GM18861 (cell line): ENCODE measurements around the gene SPATA22.
"Not testable (repeated sequence)": the region's sequence is repeated elsewhere in the genome, so short reads cannot be mapped to it uniquely, and the experiment has no call there.

Experiments
- ATAC-seq: cut with Tn5 transposase; IDR thresholded peaks from one replicate; pipeline ENCODE4 v1.9.1; 2021; ENCODE audit not compliant: unreplicated experiment

Gene SPATA22

DNA sequence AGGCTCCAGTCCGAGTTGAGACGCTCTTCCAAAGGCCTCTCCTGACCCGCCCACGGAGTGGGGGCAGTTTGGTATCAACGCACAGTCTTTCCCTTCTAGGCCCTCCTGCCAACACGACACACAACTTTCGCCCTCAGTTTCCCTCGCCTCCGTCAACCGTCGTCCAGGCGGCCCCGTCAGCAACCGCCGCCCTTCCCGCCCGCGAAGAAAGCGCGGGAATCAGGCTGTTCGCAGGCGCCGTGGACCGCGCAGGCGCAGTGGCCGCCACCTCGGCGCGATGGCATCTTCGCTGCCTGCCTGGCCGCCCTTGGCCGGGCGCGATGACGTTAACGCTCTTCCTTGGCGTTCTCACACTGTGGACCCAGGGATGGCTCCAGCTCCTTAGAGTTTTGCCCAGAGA, at the start of gene SPATA22:
SPATA22 (minus strand) TSS at position 221 of the 400 bp plus-strand sequence. CDS start 2,494 bp downstream, outside the sequence.
- ATAC-seq: no peak

- ATAC-seq: not testable (repeated sequence)
These were observed 47.9 kb upstream of the SPATA22 start for GRCh38 chr17:3519472-3519871.

- ATAC-seq: no peak
These were observed 43.3 kb upstream of the SPATA22 start for GRCh38 chr17:3514873-3515272.

DNA sequence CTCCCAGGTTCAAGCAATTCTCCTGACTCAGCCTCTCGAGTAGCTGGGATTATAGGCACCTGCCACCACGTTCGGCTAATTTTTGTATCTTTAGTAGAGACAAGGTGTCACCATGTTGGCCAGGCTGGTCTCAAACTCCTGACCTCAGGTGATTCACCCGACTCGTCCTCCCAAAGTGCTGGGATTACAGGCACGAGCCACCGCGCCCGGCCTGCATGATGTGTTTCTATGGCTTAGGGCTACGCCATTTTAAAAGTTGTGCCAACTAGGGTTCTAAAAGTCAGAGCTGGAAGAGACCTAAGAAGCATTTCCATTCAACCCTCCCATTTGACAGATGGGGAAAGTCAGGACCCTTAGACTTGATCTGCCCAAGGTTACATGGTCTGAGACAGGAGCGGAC, 42.5 kb upstream of the SPATA22 start:
- not testable (repeated sequence) for ATAC-seq

- ATAC-seq: no peak
These were observed 41.9 kb upstream of the SPATA22 start for GRCh38 chr17:3513305-3514035.

DNA sequence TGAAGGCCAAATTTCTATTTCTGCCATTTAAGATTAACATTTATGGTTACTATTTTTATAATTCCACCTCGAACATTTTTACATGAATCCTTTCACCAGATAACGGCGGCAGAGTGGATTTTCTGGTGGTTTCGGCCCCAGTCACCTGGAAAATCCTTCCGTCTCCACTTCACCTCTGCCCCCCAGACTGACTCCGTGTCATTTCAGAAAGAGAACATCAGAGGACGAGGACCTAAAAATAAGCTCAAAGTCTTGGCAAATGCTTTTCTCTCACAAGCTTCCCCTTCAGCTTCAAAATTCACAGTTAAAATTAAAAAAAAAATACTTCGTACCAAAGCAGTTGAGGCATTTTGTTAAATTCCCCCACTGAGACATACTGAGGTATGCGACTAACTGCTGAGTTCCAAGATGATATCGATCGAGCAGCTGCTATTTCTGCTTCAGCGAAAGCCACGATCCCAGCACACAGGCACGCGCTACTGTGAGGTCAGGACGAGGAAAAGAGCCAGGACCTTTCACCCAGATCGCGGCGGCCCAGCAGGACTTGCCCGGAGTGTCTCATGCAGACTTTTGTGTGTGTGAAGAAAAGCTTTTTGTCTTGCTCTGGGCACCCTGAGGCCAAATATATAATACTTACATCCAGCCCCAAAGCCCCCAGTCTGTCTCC, 41.0 kb upstream of the SPATA22 start:
- ATAC-seq: no peak

- no peak for ATAC-seq
These were observed 40.4 kb upstream of the SPATA22 start for GRCh38 chr17:3511852-3512504.

GRCh38 chr17:3510090-3510489, 38.5 kb upstream of the SPATA22 start:
- no peak for ATAC-seq

DNA sequence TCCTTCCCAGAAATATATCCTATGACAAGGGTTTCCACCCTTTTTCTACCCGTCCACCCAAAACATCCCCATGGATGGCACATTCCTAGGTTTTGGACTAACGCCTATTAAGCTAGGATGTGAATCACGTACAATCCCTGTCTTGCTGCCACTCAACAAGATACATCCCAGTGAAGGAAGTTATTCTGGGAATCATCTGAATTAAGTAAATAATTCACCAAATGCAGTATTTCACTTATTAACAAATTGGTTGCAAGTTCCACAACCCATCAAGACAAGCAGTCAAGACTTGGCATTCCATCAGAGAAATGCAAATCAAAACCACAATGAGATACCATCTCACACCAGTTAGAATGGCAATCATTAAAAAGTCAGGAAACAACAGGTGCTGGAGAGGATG, 36.2 kb upstream of the SPATA22 start:
- no peak for ATAC-seq

DNA sequence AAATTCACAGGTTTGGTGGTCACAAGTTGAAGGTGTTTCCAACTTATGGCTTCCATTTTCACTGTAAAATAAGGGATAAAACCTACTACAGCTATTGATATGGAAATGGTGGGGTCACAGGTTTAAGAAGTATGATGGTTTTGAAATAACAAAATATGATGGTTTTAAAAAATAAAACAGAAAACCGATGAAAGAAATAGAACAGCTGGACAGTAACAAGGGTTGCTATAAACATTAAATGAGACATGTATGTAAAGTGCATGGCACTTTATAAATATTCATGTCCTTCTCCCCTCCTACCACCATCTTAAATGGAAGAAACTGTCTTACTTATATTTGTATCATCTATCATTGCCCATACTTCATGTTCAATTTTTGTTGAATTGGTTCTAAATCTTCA, 35.5 kb upstream of the SPATA22 start:
- ATAC-seq: no peak

GRCh38 chr17:3506054-3506453, 34.4 kb upstream of the SPATA22 start:
- ATAC-seq: no peak

- no peak for ATAC-seq
These were observed 33.4 kb upstream of the SPATA22 start for GRCh38 chr17:3505008-3505407.

GRCh38 chr17:3503285-3503684, 31.7 kb upstream of the SPATA22 start:
- no peak for ATAC-seq

GRCh38 chr17:3502466-3502865, 30.8 kb upstream of the SPATA22 start:
- no peak for ATAC-seq

DNA sequence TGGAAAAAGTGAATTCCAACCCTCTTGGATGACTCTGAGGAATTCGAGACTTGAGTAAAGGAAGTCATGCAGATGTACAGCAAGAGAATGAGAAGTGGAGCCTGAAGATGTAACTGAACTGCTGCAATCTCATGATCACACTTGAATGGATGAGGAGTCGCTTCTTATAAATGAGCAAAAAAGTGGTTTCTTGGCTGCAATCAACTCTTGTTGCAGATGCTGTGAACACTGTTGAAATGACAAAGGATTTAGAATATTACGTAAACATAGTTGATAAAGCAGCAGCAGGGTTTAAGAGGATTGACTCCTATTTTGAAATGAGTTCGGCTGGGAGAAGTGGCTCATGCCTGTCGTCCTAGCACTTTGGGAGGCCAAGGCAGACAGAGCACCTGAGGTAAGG, 29.7 kb upstream of the SPATA22 start:
- ATAC-seq: no peak

DNA sequence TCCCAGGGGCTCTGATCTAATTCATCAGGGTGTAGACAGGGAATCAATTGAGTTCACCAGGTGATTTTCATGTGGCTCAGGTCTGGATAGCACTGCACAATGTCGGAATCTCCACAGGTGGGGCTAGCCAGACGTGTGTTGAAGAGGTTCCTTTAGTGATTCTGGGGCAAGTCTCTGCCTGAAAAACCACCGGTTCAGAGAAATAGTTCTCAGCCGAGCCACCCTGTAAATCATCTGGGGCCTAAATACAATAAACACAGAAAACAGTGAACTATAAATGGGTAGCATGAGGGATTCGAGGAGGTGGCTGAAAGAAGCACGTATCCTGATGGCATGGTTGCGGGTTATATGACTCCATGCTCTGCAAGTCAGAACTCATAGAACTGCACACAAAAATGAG, 25.5 kb upstream of the SPATA22 start:
- no peak for ATAC-seq

DNA sequence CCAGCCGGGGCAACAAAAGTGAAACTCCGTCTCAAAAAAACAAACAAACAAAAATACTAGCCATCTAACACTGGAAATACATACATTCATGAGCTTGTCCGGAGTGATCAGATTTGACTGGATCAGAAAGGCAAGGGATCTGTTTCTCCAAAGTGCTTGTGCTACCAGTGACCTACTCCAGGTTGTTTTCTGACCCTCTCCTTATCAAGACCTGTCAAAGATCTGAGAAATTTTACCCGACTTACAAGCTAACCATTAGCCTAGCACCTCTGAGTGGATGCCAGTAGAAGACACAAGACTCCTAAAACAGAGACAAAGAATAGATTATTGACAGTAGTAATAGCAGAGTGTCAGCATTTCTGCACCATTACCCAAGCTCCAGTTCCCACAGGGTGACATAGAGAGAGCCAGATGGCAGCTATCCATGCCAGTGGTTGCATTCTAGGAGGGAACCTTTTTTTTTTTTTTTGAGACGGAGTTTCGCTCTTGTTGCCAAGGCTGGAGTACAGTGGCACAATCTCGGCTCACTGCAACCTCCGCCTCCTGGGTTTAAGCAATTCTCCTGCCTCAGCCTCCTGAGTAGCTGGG, 14.0 kb upstream of the SPATA22 start:
- ATAC-seq: no peak

DNA sequence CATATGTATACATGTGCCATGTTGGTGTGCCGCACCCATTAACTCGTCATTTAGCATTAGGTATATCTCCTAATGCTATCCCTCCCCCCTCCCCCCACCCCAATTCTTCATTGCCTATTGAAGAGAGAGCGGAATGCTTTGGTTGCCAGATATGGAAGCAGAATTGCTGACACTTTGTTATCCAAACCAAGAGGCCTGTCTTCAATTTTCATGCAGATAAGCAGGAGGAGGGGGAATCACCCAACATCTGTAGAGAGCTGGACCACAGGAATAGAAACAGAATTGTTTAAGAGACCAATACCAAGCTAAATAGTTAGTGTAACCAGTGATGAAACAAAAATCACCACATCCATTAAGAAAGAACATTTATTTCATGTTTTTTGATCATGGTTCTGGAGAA, 11.2 kb upstream of the SPATA22 start:
- no peak for ATAC-seq

GRCh38 chr17:3479988-3480387, 8.4 kb upstream of the SPATA22 start:
- no peak for ATAC-seq

DNA sequence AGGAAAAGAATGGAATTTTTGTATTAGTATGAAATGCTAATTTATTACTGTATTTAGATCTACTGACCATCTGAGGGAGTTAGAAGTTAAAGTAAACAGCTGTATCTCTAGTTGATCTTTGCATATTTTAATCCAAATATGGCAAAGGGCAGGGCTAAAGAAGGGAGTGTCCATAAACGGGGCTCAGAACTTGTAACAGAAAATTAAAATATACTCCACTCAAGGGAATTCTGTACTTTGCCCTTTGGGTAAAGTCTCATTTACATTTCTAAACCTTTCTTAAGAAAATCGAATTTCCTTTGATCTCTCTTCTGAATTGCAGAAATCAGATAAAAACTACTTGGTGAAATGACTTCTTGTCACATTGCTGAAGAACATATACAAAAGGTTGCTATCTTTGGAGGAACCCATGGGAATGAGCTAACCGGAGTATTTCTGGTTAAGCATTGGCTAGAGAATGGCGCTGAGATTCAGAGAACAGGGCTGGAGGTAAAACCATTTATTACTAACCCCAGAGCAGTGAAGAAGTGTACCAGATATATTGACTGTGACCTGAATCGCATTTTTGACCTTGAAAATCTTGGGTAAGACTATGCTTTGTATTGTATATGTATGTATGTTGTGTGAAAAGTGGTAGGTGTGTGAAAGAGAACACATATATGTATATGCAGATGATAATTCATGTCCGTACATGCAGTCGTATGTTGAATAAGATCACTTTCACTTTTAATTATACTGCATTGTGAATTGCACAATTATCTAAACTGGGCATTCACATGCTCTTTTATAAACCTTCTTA, 4.4 kb upstream of the SPATA22 start, which contains the start of gene ASPA:
ASPA (plus strand) TSS at position 186 of the 799 bp plus-strand sequence; CDS start at position 349, 163 bp downstream.
- no peak for ATAC-seq

GRCh38 chr17:3475251-3475685, 3.6 kb upstream of the SPATA22 start:
- no peak for ATAC-seq
